K562 (cell line): Measurements from ENCODE around the gene MIEN1. TPM values are rescaled to one million over a fixed set of nuclear protein-coding genes. Genes with fewer than 3 reads are reported as not detected.
A peak's percentile ranks its signal among the peaks of the same experiment; 100 is the strongest.

Source experiments
- ATAC-seq: fragments of 200-7000 bp; cut with Tn5 transposase; 3 replicates; pipeline ENCODE4 v1.9.1; 2020; ENCODE audit warnings: moderate library complexity
- BruUV-seq: library from RNA; stranded (reverse); fragments of 400-500 nt; replicated peaks from 2 replicates; lab custom pipeline; 2021; lab: Mats Ljungman, UMichigan
- CTCF ChIA-PET: fragments of 300-600 bp; formaldehyde crosslinking; extraction: SDS; loops from one replicate; lab custom pipeline; 2021; ENCODE audit warnings: low intra/inter-chr PET ratio; lab: Yijun Ruan, JAX
- POLR2A ChIA-PET: fragments of 300-600, 350-650 bp; sonication (Branson Sonifier 250); formaldehyde crosslinking; extraction: SDS; loops from one replicate; lab custom pipeline; 2021; ENCODE audit warnings: antibody characterized with exemption, inconsistent platforms; lab: Yijun Ruan, JAX
- DNase-seq, 4 experiments: peaks; one replicate each; pipeline versions ENCODE4 v3.0.0 to v3.0.0-alpha.2; 2011 to 2018; ENCODE audit warnings: low spot score in 3 of 4, mixed read lengths in 3 of 4; ENCODE audit errors: extremely low read depth in 1 of 4
- FAIRE-seq: peaks from 2 replicates; lab custom pipeline; 2011; peaks lifted over from hg19 to GRCh38; lab: Jason Lieb, UNC
- H2AFZ ChIP-seq: 2 replicates; pipeline ENCODE4 v1.6.0; 2011; ENCODE audit warnings: low read depth, low read length, control low read depth, inconsistent platforms
- H3K27ac ChIP-seq: fragments of 200-600 bp; 3 replicates; pipeline ENCODE4 v1.8.0; 2011; ENCODE audit warnings: low read depth, mild to moderate bottlenecking, control low read depth, inconsistent platforms, low read length, moderate library complexity, mixed read lengths; ENCODE audit errors: extremely low read depth
- H3K27me3 ChIP-seq, 2 experiments: fragments of 300-600 bp in 1 of 2; 2 replicates in 1 of 2; 3 replicates in 1 of 2; pipeline versions ENCODE4 v1.6.0 to v1.8.0; 2011; ENCODE audit warnings: inconsistent platforms in 2 of 2, low read length in 2 of 2, mild to moderate bottlenecking in 1 of 2, mixed read lengths in 1 of 2, moderate library complexity in 1 of 2; ENCODE audit not compliant: control insufficient read depth in 2 of 2, insufficient read depth in 2 of 2
- H3K36me3 ChIP-seq: fragments of 300-600 bp; 3 replicates; pipeline ENCODE4 v1.8.0; 2011; ENCODE audit warnings: mild to moderate bottlenecking, low read length, inconsistent platforms; ENCODE audit not compliant: control insufficient read depth, insufficient read depth
- H3K4me1 ChIP-seq, 2 experiments: fragments of 200-600 bp in 1 of 2; replicated peaks in 1 of 2; 2 replicates in 1 of 2; 3 replicates in 1 of 2; pipeline versions ENCODE4 v1.5.1 to v1.8.0; 2011; ENCODE audit warnings: inconsistent platforms in 2 of 2, low read length in 2 of 2, mild to moderate bottlenecking in 1 of 2, mixed read lengths in 1 of 2, moderate library complexity in 1 of 2; ENCODE audit not compliant: control insufficient read depth in 2 of 2, insufficient read depth in 2 of 2
- H3K4me2 ChIP-seq: 2 replicates; pipeline ENCODE4 v1.6.1; 2011; ENCODE audit warnings: low read length, control low read depth, inconsistent platforms, mixed read lengths; ENCODE audit not compliant: insufficient read depth
- H3K4me3 ChIP-seq: fragments of 200-600 bp; sonication (generic), shearing (Covaris generic); 2 replicates; pipeline ENCODE4 v1.5.1; 2016; ENCODE audit warnings: control low read depth, inconsistent platforms
- H3K79me2 ChIP-seq: fragments of 200-600 bp; 3 replicates; pipeline ENCODE4 v1.8.0; 2011; ENCODE audit warnings: low read length, inconsistent platforms; ENCODE audit not compliant: control insufficient read depth, insufficient read depth
- H3K9ac ChIP-seq, 2 experiments: 2 replicates each; pipeline versions ENCODE4 v1.6.0 to v1.6.1; 2011; ENCODE audit warnings: low read depth in 2 of 2, low read length in 2 of 2, control low read depth in 1 of 2, inconsistent platforms in 1 of 2, mild to moderate bottlenecking in 1 of 2, mixed read lengths in 1 of 2; ENCODE audit not compliant: insufficient read depth in 1 of 2
- H3K9me1 ChIP-seq: one replicate; pipeline ENCODE4 v1.6.0; 2011; ENCODE audit warnings: inconsistent platforms, mild to moderate bottlenecking, low read length, moderate library complexity; ENCODE audit not compliant: control insufficient read depth, insufficient read depth
- H3K9me3 ChIP-seq: replicated peaks from 2 replicates; pipeline ENCODE4 v1.5.1; 2011; ENCODE audit warnings: low read depth, low read length, inconsistent platforms; ENCODE audit not compliant: control insufficient read depth, insufficient read depth
- H4K20me1 ChIP-seq: replicated peaks from 2 replicates; pipeline ENCODE4 v1.6.1; 2011; ENCODE audit warnings: low read length, inconsistent platforms, mixed read lengths; ENCODE audit not compliant: control insufficient read depth, insufficient read depth
- BRF1 ChIP-seq: IDR thresholded peaks from 3 replicates; pipeline ENCODE4 v1.6.1; 2011; ENCODE audit warnings: borderline replicate concordance, mild to moderate bottlenecking; ENCODE audit not compliant: insufficient read length; ENCODE audit errors: extremely low read depth
- C11orf30 ChIP-seq: fragments of 450-650 bp; IDR thresholded peaks from 2 replicates; pipeline ENCODE4 v1.6.1; 2016; ENCODE audit warnings: low read depth, mild to moderate bottlenecking
- MIER1 ChIP-seq: fragments of 450-650 bp; IDR thresholded peaks from 2 replicates; pipeline ENCODE4 v1.6.1; 2016; ENCODE audit warnings: antibody characterized with exemption, mild to moderate bottlenecking, low read depth
- PURB ChIP-seq: sonication (generic); formaldehyde crosslinking; IDR thresholded peaks from 2 replicates; pipeline ENCODE4 v1.9.0; 2021; ENCODE audit warnings: low read depth, mild to moderate bottlenecking, missing genetic modification reagents
- RBM39 ChIP-seq: fragments of 200-400 bp; formaldehyde crosslinking; optimal IDR thresholded peaks from 2 replicates; pipeline ENCODE3; 2018; ENCODE audit warnings: low read depth, low read length
- SMAD1 ChIP-seq: fragments of 150-350 bp; IDR thresholded peaks from 2 replicates; pipeline ENCODE4 v1.6.1; 2014; ENCODE audit warnings: low read length, low read depth; ENCODE audit not compliant: partially characterized antibody
- SRSF9 ChIP-seq: fragments of 200-400 bp; formaldehyde crosslinking; IDR thresholded peaks from 2 replicates; pipeline ENCODE4 v1.6.1; 2017; ENCODE audit warnings: low read depth, low read length, borderline replicate concordance
- ZKSCAN3 ChIP-seq: fragments of 250-450 bp; sonication (Bioruptor Pico); IDR thresholded peaks from 2 replicates; pipeline ENCODE4 v1.4.0; 2020
- ZNF695 ChIP-seq: fragments of 450-650 bp; formaldehyde crosslinking; IDR thresholded peaks from 2 replicates; pipeline ENCODE4 v1.4.0; 2020; ENCODE audit warnings: mild to moderate bottlenecking, moderate library complexity
- WGBS: fragments of 100-300 bp; shearing (Covaris generic); methylation state at CpG from one replicate; pipeline ENCODE4 v1.1.6; 2016; ENCODE audit warnings: low coverage, mixed read lengths; ENCODE audit not compliant: insufficient coverage; ENCODE audit errors: missing lambda C conversion rate; 5-methylcytosine and 5-hydroxymethylcytosine counted together
- in situ Hi-C: fragments of 300-500 bp; cut with MboI; formaldehyde crosslinking; loops from 4 replicates; pipeline ENCODE4 v1.15.0; 2018; ENCODE audit warnings: inconsistent platforms, mixed read lengths
- intact Hi-C: fragments of 100-400 bp; cut with micrococcal nuclease; formaldehyde crosslinking; loops from 2 replicates; pipeline ENCODE4 v1.14.2; 2022
- polyA plus RNA-seq, 8 experiments: library from polyadenylated mRNA; depleted of rRNA in 4 of 8; stranded (reverse) in 5 of 8; unstranded in 3 of 8; fragments of >200 nt; fragmentation: Nextera tagmentation in 2 of 8; fragmentation: Illumina TruSeq in 1 of 8; extraction: Ambion mirVana in 2 of 8; extraction: Trizol in 1 of 8; gene quantifications; 2 replicates each; pipeline versions ENCODE4 v1.2.1 to v1.2.3, GENCODE V29; 2011 to 2014; ENCODE audit warnings: inconsistent platforms in 1 of 8, missing spikeins in 1 of 8
- total RNA-seq, 7 experiments: library from RNA; depleted of rRNA in 6 of 7; stranded (reverse); fragments of >200 nt in 6 of 7; fragmentation: Illumina TruSeq in 2 of 7; extraction: Trizol in 2 of 7; gene quantifications; 2 replicates each; pipeline versions ENCODE4 v1.2.1 to v1.2.3, GENCODE V29; 2011 to 2021; ENCODE audit warnings: low replicate concordance in 1 of 7
- TF ChIP-seq, protein P1 (sequence below): fragments of 250-450 bp; sonication (Bioruptor Pico); IDR thresholded peaks from 2 replicates; pipeline ENCODE4 v1.8.0; 2021; ENCODE audit warnings: moderate library complexity, mild to moderate bottlenecking, inconsistent platforms
- TF ChIP-seq, protein P2 (sequence below): fragments of 450-650 bp; IDR thresholded peaks from 2 replicates; pipeline ENCODE4 v1.6.1; 2016; ENCODE audit warnings: low read depth

MIEN1 gene
- total and polyA plus RNA-seq, 9 of the 15 experiments (the other 6 are each of a cell fraction or from before 2014, with no cell fraction given) = 61.3 to 142 (median 78.9) TPM

DNA sequence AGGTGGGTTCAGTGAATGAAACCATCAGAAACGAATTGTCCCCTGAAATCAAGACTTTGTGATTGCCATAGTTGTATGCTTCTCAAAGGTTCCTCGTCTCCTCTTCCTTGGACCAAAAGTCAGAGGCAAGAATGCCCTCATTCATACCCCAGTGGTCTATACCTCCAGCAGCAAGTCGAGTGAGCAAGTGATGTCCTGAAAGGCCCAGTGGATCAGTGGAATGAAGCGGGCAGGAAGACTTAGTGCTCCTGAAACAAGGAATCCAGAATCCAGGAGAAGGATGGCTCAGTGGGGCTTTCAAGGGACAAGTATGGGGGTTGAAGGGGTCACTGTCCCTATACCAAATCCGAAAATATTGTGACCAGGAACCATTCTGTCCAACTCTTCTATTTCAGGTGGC lies 35.7 kb downstream of the MIEN1 start:
- POLR2A ChIA-PET = interaction anchor here (0.7 to 1.9 kb wide), 5 partner anchors 11 to 87 kb away, joined by 3 to 6 read pairs (median 4); partner anchors contain the start of gene NEUROD2
- no TSS peak for BruUV-seq
- TF ChIP-seq PURB (CRISPR knock-in tag) (no peak), ZKSCAN3 (no peak), SRSF9 (no peak), BRF1 (no peak), SMAD1 (no peak), C11orf30 (no peak), ZNF695 (CRISPR knock-in tag) (no peak), RBM39 (no peak), MIER1 (no peak)
- TF ChIP-seq, protein P1, sequence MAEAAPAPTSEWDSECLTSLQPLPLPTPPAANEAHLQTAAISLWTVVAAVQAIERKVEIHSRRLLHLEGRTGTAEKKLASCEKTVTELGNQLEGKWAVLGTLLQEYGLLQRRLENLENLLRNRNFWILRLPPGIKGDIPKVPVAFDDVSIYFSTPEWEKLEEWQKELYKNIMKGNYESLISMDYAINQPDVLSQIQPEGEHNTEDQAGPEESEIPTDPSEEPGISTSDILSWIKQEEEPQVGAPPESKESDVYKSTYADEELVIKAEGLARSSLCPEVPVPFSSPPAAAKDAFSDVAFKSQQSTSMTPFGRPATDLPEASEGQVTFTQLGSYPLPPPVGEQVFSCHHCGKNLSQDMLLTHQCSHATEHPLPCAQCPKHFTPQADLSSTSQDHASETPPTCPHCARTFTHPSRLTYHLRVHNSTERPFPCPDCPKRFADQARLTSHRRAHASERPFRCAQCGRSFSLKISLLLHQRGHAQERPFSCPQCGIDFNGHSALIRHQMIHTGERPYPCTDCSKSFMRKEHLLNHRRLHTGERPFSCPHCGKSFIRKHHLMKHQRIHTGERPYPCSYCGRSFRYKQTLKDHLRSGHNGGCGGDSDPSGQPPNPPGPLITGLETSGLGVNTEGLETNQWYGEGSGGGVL (CRISPR knock-in tag) = no peak
- TF ChIP-seq, protein P2, sequence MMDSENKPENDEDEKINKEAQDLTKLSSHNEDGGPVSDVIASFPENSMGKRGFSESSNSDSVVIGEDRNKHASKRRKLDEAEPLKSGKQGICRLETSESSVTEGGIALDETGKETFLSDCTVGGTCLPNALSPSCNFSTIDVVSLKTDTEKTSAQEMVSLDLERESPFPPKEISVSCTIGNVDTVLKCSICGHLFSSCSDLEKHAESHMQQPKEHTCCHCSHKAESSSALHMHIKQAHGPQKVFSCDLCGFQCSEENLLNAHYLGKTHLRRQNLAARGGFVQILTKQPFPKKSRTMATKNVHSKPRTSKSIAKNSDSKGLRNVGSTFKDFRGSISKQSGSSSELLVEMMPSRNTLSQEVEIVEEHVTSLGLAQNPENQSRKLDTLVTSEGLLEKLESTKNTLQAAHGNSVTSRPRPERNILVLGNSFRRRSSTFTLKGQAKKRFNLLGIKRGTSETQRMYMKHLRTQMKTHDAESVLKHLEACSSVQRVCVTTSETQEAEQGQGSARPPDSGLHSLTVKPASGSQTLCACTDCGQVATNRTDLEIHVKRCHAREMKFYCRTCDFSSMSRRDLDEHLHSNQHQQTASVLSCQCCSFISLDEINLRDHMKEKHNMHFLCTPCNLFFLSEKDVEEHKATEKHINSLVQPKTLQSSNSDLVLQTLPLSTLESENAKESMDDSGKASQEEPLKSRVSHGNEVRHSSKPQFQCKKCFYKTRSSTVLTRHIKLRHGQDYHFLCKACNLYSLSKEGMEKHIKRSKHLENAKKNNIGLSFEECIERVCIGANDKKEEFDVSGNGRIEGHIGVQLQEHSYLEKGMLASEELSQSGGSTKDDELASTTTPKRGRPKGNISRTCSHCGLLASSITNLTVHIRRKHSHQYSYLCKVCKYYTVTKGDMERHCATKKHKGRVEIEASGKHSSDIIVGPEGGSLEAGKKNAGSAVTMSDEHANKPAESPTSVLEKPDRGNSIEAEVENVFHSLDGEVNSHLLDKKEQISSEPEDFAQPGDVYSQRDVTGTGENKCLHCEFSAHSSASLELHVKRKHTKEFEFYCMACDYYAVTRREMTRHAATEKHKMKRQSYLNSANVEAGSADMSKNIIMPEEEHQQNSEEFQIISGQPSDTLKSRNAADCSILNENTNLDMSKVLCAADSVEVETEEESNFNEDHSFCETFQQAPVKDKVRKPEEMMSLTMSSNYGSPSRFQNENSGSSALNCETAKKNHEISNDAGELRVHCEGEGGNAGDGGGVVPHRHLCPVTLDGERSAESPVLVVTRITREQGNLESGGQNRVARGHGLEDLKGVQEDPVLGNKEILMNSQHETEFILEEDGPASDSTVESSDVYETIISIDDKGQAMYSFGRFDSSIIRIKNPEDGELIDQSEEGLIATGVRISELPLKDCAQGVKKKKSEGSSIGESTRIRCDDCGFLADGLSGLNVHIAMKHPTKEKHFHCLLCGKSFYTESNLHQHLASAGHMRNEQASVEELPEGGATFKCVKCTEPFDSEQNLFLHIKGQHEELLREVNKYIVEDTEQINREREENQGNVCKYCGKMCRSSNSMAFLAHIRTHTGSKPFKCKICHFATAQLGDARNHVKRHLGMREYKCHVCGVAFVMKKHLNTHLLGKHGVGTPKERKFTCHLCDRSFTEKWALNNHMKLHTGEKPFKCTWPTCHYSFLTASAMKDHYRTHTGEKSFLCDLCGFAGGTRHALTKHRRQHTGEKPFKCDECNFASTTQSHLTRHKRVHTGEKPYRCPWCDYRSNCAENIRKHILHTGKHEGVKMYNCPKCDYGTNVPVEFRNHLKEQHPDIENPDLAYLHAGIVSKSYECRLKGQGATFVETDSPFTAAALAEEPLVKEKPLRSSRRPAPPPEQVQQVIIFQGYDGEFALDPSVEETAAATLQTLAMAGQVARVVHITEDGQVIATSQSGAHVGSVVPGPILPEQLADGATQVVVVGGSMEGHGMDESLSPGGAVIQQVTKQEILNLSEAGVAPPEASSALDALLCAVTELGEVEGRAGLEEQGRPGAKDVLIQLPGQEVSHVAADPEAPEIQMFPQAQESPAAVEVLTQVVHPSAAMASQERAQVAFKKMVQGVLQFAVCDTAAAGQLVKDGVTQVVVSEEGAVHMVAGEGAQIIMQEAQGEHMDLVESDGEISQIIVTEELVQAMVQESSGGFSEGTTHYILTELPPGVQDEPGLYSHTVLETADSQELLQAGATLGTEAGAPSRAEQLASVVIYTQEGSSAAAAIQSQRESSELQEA = no peak

More for the DNA sequence above, 35.7 kb downstream of the MIEN1 start:
- ATAC-seq = no peak
- Histone ChIP-seq H3K9me1 (no peaks in the 10 kb centered on the region), H3K27me3 (no peaks in the 10 kb centered on the region), H3K36me3 (no peaks in the 10 kb centered on the region; the same call in 2 of the 3 replicates), H3K4me2 (no peak overlapping the region), H3K4me1 (peaks cover 0 to 4% of the 10 kb centered on the region in 2 experiments; a peak in 2 of 5 replicates), H3K9me3 (no peaks in the 10 kb centered on the region), H3K27ac (no peak overlapping the region), H2AFZ (no peak overlapping the region), H3K4me3 (no peak overlapping the region), H4K20me1 (no peaks in the 10 kb centered on the region), H3K9ac (no peak overlapping the region; a peak in 1 of 4 replicates), H3K79me2 (no peaks in the 10 kb centered on the region)
- WGBS = 50% methylated on average over 4 of the region's 5 CpGs
- CTCF ChIA-PET = interaction anchor here (0.6 kb wide), 1 partner anchor 87 kb away, joined by 3 read pairs; no protein-coding TSS in a partner anchor
- intact Hi-C loops = no loop called here
- in situ Hi-C loops = no loop called here
- no peak for DNase-seq
- FAIRE-seq = peak; percentile 15
